ENCODE measurements around the gene CCL20. TPM values are rescaled to one million over a fixed set of nuclear protein-coding genes. Genes with fewer than 3 reads are reported as not detected.
A peak's percentile ranks its signal among the peaks of the same experiment; 100 is the strongest.

CCL20 gene
- total and polyA plus RNA-seq, 2 of the 13 experiments (the other 11 are each of a cell fraction or from before 2014, with no cell fraction given): 223 to 903 TPM

- no peaks in the 10 kb centered on the region for H3K9me3 ChIP-seq (ENCODE audit: low read length)
- no peaks in the 10 kb centered on the region for H4K20me1 ChIP-seq (ENCODE audit: insufficient read depth, low read length)
- no peak overlapping the region for H2AFZ ChIP-seq (ENCODE audit: low read length)
- ChIA-PET CTCF (ENCODE audit: low intra/inter-chr PET ratio, low total read pairs) (interaction anchor here (1.0 to 3.1 kb wide), 4 partner anchors 87 to 883 kb away, joined by 3 to 17 read pairs (median 10); no protein-coding TSS in a partner anchor), POLR2A (interaction anchor here (1.4 kb wide), 1 partner anchor 42 kb away, joined by 4 read pairs; no protein-coding TSS in a partner anchor)
- BruUV-seq (replicated peaks): no TSS peak
- H3K9ac ChIP-seq (ENCODE audit: insufficient read depth, low read depth, low read length): no peak overlapping the region
- 71% methylated on average over 6 of the region's 6 CpGs for WGBS (ENCODE audit: low lambda C conversion rate)
- intact Hi-C loops (cut with micrococcal nuclease; ENCODE audit: unreplicated experiment) (loop anchor here (1.0 kb wide), 3 partner anchors 38 to 109 kb away; partner anchors contain the start of gene CCL20), in situ Hi-C loops (cut with HindIII; ENCODE audit: extremely low pct_ligation_motif_present, low pct_unique_long_range_greater_than_20kb) (no loop called here)
- H3K27ac ChIP-seq (ENCODE audit: extremely low read length, insufficient read depth, low read length): no peak overlapping the region
- peaks cover 51% of the 10 kb centered on the region for H3K4me1 ChIP-seq (ENCODE audit: insufficient read depth, low read length)
- TF ChIP-seq CAMTA2 (CRISPR knock-in tag; IDR thresholded peaks at IDR 0.05; ENCODE audit: borderline replicate concordance) (no peak), PITX1 (CRISPR knock-in tag; IDR thresholded peaks at IDR 0.05) (no peak), NBN (conservative IDR thresholded peaks at IDR 0.05) (no peak), TRIM24 (CRISPR knock-in tag; IDR thresholded peaks at IDR 0.05) (no peak), SALL1 (CRISPR knock-in tag; IDR thresholded peaks at IDR 0.05) (no peak), ZNF784 (CRISPR knock-in tag; IDR thresholded peaks at IDR 0.05; ENCODE audit: borderline replicate concordance) (no peak), EED (CRISPR knock-in tag; IDR thresholded peaks at IDR 0.05) (no peak), GRHL1 (CRISPR knock-in tag; conservative IDR thresholded peaks at IDR 0.05) (no peak), PPARG (CRISPR knock-in tag; conservative IDR thresholded peaks at IDR 0.05) (no peak), ZNF256 (CRISPR knock-in tag; conservative IDR thresholded peaks at IDR 0.05) (no peak), SETDB1 (CRISPR knock-in tag; IDR thresholded peaks at IDR 0.05; ENCODE audit: borderline replicate concordance) (no peak), MAFK (conservative IDR thresholded peaks at IDR 0.05 in 1 of 2, IDR thresholded peaks at IDR 0.05 in 1 of 2; ENCODE audit: low read length in 2 of 2) (peak in 1 of 2 experiments; percentile 48; a peak in 2 of 4 replicates), MAFF (IDR thresholded peaks at IDR 0.05; ENCODE audit: low read depth, low read length) (0 out of 2 replicates have a peak, but pooled peaks have one; percentile 28)
- ATAC-seq (no peak), DNase-seq (ENCODE audit: low spot score) (no peak), FAIRE-seq (no peak)
- no peak overlapping the region for H3K4me2 ChIP-seq (ENCODE audit: low read depth, low read length)
- no peaks in the 10 kb centered on the region for H3K36me3 ChIP-seq (replicated peaks in 1 of 2; ENCODE audit: control insufficient read depth in 1 of 2, insufficient read depth in 2 of 2, low read length in 2 of 2)
- H3K79me2 ChIP-seq (ENCODE audit: insufficient read depth, low read length): no peaks in the 10 kb centered on the region
- peaks cover 0 to 2% of the 10 kb centered on the region in 2 experiments; a peak in 1 of 5 replicates for H3K27me3 ChIP-seq (ENCODE audit: control insufficient read depth in 1 of 2, insufficient read depth in 2 of 2, low read length in 2 of 2)
- H3K4me3 ChIP-seq (replicated peaks in 1 of 3; ENCODE audit: insufficient read depth in 1 of 3, low read depth in 2 of 3, low read length in 3 of 3): no peak overlapping the region
Measured at GRCh38 chr2:227774895-227775842, 38.5 kb upstream of the CCL20 start.
